GM19463 (cell line): ENCODE data around the gene CYP4F8.
"Not testable (repeated sequence)": the region's sequence is repeated elsewhere in the genome, so short reads cannot be mapped to it uniquely, and the experiment has no call there.

ENCODE experiments used
- ATAC-seq: cut with Tn5 transposase; IDR thresholded peaks from one replicate; pipeline ENCODE4 v1.9.1; 2021; ENCODE audit warnings: mild to moderate bottlenecking, moderate library complexity; ENCODE audit not compliant: unreplicated experiment

Gene CYP4F8, protein sequence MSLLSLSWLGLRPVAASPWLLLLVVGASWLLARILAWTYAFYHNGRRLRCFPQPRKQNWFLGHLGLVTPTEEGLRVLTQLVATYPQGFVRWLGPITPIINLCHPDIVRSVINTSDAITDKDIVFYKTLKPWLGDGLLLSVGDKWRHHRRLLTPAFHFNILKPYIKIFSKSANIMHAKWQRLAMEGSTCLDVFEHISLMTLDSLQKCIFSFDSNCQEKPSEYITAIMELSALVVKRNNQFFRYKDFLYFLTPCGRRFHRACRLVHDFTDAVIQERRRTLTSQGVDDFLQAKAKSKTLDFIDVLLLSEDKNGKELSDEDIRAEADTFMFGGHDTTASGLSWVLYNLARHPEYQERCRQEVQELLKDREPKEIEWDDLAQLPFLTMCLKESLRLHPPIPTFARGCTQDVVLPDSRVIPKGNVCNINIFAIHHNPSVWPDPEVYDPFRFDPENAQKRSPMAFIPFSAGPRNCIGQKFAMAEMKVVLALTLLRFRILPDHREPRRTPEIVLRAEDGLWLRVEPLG

GRCh38 chr19:15614507-15615379, at the start of gene CYP4F8:
TSS of gene CYP4F8 (plus strand) at chr19:15615218. CDS start at chr19:15615617, 399 bp downstream.
- ATAC-seq, result no peak

DNA sequence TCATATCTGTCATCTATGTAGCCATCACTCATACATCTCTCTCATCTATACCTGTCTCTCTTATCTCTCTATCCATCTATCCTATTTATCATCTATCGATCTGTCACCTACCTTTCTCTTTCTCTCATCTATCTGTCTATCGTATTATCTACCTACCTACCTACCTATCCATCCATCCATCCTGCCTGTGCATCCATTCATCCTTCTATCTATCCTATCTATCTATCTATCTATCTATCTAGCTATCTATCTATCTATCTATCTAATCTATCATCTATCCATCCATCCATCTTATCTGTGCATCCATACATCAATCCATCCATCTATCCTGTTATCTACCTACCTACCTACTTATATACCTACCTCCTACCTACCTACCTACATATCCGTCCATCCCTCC, 44.6 kb upstream of the CYP4F8 start:
- ATAC-seq, result no peak

- no peak for ATAC-seq
Observed at GRCh38 chr19:15575406-15575805, 39.6 kb upstream of the CYP4F8 start.

DNA sequence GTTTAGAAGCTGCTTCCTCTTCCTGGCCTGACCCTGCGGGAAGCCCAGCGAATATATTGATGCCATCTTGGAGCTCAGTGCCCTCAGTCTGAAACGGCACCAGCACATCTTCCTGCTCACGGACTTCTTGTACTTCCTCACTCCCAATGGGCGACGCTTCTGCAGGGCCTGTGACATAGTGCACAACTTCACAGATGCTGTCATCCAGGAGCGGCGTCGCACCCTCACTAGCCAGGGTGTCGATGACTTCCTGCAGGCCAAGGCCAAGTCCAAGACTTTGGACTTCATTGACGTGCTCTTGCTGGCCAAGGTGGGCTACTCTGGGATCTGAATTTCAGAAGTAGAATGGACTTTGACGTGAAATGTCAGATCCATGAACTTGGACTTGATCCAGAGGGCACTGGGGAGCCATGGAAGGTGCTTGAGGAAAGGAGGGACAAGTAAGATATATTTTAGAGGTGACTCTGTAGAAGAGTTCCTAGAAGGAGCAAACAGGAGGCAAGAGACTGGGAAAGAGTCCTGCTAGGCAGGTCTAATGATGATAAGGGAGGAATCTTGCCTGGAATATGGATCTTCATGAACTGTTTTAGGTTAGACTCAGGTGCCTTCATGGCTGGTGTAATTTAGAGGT, 38.4 kb upstream of the CYP4F8 start:
- no peak for ATAC-seq

DNA sequence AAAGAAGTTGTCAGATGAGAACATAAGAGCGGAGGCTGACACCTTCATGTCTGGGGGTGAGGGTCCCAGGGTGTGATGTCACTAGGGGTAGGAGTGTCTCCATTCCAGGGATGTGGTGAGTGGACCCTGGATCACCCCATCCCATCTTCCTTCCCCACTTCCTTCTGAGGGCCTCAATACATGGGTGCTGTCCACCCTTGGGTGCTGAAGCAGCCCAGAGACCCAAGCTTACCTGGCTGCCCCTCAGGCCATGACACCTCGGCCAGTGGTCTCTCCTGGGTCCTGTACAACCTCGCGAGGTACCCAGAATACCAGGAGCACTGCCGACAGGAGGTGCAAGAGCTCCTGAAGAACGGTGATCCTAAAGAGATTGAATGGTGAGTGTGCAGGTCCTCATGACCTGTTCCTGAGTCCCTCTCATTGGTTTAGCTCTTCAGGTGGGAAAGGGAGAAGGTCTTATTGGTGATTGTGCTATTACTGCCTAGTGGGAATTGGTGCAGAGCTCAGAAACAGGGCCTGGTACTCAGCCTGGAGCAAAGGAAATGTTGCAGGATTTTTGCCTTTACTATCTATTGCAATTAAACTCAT, 37.7 kb upstream of the CYP4F8 start:
- no peak for ATAC-seq

- ATAC-seq, result no peak
Observed at GRCh38 chr19:15583346-15583745, 31.7 kb upstream of the CYP4F8 start.

- ATAC-seq, result no peak
Observed at GRCh38 chr19:15584095-15584494, 30.9 kb upstream of the CYP4F8 start.

DNA sequence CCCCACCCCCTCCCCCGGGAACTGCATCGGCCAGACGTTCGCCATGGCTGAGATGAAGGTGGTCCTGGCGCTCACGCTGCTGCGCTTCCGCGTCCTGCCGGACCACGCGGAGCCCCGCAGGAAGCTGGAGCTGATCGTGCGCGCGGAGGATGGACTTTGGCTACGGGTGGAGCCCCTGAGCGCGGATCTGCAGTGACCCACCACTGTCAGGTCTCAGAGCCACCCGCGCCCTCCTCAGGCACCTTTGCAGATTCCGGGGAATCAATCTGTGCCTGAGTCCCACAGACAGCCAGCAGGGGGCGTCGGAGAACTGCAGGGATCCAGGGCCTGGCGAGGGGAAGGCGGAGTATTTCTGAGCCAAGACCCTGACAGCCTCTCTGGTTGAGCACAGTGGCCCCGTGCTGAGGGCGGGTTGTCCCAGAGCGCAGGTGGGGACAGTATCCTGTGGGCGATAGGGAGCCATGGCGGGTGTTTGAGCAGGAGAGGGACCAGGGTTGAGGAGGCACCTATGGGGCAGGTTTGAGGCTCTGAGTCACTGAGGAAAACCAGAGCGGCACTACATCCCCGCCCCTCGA, 30.4 kb upstream of the CYP4F8 start:
- no peak for ATAC-seq

DNA sequence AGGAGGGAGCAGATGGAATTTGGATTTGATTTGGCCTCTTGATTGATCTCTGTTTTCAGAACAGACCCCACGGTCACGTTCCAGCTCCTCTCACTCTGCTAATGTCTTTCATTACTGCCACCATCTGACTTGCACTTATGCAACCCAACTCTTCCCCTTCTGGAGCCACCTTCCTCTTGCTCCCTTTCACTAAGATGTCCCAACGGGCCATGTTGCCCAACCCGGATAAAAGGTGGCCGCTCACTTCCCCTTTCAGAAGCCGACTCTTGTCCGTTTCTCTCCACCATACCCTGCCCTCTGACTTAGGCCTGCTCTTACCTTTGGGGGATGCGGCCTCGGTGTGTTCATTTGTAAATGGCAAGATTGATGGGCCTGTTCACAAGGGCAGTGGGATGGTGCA, 27.4 kb upstream of the CYP4F8 start:
- ATAC-seq, result no peak

GRCh38 chr19:15588265-15588664, 26.8 kb upstream of the CYP4F8 start:
- ATAC-seq, result no peak

- ATAC-seq, result no peak
Observed at GRCh38 chr19:15589760-15590451, 25.1 kb upstream of the CYP4F8 start.

DNA sequence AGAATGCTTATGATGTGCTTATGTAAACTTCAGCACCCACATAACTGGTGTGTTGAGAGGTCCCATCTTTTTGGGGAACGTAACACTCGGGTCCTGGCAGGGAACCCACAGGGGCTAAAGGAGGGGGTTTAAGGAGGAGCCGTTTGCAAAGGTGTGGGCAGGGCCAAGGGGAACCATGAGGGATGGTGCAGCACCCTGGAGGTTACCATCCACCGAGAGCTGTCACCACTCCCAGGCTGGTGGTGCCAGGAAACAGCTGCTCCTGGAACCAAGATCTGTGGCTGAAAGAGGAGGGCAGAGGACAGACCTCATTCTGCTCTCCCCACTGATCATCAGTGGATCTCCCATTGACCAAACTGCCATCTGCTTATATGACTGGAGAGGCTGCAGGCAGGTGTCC, 23.2 kb upstream of the CYP4F8 start:
- no peak for ATAC-seq

- ATAC-seq, result not testable (repeated sequence)
Observed at GRCh38 chr19:15592506-15592905, 22.5 kb upstream of the CYP4F8 start.

DNA sequence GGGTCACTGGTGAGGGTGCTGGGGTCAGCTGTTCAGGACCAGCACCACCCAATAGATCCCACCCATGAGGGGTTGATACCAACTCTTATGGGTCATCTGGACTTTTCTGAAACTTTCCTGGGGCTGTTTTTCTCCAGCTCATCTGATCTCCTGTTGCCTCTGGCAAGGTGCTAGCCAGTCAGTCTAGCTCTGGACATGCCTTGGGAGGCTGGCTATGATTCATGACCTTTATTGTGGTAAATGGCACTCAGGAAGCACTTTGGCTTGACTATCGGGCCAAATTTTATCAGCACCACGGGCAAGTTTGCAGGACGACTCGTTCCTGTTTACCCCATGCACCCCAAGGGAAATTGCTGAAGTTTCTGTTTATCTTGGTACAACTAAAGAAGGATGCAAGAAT, 21.3 kb upstream of the CYP4F8 start:
- not testable (repeated sequence) for ATAC-seq

DNA sequence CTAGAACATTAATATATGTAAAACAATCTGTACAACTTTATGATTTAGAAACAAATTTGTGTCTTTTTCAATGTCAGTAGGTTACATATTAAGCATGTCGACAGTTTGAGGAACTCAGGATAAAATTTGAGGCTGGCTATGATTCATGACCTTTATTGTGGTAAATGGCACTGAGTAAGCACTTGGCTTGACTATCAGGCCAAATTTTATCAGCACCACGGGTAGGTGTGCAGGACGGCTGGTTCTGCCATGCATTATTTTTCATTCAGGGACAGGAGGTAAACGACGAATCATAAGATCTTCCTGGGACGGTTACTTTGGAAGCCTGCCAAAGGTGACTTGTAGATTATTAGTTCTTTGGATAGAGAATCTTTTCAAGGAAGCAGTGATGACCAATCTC, 19.9 kb upstream of the CYP4F8 start:
- no peak for ATAC-seq

DNA sequence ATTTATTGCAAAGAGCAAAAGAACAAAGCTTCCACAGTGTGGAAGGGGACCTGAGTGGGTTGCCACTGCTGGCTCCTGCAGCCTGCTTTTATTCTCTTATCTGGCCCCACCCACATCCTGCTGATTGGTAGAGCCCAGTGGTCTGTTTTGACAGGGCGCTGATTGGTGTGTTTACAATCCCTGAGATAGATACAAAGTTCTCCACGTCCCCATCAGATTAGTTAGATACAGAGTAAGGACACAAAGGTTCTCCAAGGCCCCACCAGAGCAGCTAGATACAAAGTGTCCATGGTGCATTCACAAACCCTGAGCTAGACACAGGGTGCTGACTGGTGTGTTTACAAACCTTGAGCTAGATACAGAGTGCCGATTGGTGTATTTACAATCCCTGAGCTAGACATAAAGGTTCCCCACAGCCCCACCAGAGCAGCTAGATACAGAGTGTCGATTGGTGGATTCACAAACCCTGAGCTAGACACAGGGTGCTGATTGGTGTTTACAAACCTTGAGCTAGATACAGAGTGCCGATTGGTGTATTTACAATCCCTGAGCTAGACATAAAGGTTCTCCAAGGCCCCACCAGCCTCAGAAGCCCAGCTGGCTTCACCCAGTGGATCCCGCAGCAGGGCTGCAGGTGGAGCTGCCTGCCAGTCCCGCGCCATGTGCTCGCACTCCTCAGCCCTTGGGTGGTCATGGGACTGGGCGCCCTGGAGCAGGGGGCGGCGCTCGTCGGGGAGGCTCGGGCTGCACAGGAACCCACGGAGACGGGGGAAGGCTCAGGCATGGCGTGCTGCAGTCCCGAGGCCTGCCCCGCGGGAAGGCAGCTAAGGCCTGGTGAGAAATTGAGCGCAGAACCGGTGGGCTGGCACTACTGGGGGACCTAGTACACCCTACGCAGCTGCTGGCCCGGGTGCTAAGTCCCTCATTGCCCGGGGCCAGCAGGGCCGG, 6.8 kb upstream of the CYP4F8 start:
- ATAC-seq, result not testable (repeated sequence)

DNA sequence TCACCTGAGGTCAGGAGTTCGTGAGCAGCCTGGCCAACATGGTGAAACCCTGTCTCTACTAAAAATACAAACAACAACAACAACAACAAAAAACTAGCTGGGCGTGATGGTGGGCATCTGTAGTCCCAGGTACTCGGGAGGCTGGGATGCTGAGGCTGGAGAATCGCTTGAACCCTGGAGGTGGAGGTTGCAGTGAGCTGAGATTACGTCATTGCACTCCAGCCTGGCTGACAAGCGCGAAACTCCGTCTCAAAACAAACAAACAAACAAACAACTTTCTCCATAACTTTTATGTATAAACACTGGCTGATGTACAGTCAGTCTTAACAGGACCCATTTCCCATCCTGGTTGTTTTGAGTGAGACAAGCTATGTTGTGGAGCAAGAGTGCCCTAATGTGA, 5.8 kb upstream of the CYP4F8 start:
- no peak for ATAC-seq

GRCh38 chr19:15612342-15612741, 2.7 kb upstream of the CYP4F8 start:
- ATAC-seq, result no peak

DNA sequence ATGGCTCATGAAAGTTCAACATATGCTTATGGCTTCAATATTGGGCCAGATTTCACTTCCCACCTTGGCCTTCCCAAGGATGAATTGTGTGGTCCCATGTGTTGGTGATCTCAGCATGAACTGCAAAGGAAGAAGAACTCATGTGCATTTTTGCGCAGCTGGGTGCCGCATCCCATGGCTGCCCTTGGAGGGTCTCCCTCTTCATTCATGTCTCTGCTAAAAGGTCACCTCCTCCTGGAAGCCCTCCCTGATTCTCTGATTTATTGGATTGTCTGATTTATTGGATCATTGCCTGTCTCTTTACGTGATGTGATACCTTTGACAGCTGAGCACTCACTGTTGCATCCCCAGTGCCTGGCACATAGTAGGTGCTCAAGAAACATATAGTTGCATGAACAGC, 1.7 kb upstream of the CYP4F8 start:
- ATAC-seq, result no peak
